SIG-M5 treated with dmso at 0.1 percent for 504 hours (cell line): ENCODE measurements around the gene NDUFS7.

Experiments used
- DNase-seq: peaks from one replicate; lab custom pipeline; 2025; ENCODE audit not compliant: unreplicated experiment; lab: John Stamatoyannopoulos, UW

Gene NDUFS7

DNA sequence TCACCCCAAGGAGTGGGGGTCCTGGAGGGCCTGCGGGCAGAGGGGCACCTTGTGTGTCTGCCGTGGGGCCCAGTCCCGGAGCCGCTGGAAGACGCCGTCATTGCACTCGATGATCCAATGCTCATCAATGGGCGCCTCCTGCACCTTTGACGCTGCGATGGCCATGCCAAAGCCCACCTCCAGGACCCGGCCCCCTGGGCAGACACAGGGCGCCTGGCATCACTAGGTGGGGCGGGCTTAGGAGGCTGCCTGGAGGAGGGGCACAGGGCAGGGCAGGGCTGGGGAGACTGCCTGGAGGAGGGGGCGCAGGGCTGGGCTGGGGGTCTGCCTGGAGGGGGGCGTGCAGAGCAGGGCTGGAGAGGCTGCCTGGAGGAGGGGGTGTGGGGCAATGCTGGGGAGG is 16.0 kb downstream of the NDUFS7 start:
- no peak for DNase-seq

DNA sequence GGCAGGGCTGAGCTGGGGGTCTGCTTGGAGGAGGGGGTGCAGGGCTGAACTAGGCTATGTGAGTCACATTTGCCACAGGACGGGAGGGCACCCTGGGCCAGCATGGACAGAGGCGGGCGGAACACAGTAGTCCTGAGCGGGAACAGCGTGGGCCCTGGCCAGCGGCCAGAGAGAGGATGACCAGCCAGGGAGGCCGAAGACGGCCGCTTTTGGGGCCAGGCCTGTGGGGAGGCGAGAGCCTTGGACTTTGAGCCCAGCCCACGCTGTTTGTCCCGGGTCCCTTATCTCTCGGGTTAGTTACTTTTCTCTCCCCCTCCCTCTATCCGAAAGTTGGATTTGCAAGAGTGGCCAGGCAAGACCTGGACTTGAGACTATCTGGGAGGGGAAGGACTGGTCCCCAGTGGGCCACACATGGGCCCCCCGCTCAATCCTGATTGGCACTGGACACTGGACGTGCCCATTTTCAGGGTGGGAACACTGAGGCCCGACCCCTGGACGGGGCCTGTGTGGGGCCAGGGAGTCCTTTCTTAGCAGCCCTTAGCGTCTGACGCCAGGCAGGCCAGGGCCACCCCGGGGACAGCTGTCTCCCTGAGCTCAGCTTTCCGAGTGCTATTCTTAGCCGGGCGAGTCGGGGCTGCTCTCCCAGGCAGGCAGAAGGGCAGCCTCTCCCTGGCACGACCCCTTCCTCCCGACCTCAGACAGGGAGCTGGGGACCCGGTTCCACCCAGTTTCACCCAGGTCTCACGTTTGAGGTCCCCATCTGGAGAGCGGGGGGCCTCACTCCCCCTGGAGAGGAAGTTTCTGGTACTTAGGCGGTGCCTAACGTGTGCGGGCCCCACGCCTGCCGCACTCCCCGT is 16.8 kb downstream of the NDUFS7 start:
- DNase-seq: no peak

DNA sequence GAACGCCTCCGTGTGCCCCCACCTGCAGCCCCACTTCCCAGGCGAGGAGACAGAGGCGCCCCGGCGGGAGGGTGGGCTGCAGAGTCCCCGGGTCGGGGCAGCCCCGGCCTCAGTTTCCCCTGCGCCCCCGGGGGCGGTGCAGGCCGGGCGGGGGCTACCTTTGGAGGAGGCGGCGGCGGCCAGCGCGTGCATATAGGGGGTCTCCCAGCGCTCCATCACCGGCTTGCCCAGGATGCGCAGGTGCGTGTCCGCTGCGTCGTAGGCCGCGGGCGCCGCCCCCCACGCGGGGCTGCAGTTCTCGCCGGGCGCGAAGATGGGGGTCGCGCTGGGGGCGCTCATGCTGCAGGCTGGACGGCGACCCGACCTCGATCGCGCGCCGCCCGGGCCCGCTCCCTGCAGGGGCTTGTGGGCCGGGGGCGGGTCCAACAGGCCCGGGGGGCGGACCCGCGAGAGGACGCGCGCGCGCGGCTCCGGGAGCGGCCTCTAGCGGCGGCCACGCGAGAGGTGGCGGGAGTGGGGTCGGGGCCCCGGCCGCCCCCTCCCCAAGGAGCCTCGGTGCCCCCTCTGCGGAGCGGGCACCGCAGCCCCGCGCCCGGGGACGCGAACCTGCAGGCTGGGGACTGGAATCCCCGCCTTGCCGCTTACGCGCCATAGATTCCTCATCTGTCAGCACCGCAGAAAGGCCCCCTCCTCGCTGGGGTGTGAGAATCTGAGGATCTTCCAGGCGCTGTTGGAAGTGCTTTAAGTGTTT is 17.6 kb downstream of the NDUFS7 start, which contains the start of gene GAMT:
Gene GAMT (minus strand): TSS at position 405 of the 751 bp plus-strand sequence. CDS start 66 bp downstream, at position 339.
- DNase-seq: no peak

DNA sequence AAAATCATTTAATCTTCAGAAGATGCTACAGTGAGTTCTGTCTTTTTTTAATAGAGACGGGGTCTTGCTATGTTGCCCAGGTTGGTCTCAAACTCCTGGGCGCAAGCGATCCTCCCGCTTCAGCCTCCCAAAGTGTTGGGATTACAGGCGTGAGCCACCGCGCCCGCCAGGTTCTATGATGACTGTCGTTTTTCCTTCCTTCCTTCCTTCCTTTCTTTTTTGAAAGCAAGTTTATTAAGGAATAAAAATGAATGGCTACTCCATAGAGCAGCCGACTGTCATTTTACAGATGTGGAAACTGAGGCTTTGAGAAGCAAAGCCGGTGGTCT is 18.1 kb downstream of the NDUFS7 start:
- DNase-seq: no peak

DNA sequence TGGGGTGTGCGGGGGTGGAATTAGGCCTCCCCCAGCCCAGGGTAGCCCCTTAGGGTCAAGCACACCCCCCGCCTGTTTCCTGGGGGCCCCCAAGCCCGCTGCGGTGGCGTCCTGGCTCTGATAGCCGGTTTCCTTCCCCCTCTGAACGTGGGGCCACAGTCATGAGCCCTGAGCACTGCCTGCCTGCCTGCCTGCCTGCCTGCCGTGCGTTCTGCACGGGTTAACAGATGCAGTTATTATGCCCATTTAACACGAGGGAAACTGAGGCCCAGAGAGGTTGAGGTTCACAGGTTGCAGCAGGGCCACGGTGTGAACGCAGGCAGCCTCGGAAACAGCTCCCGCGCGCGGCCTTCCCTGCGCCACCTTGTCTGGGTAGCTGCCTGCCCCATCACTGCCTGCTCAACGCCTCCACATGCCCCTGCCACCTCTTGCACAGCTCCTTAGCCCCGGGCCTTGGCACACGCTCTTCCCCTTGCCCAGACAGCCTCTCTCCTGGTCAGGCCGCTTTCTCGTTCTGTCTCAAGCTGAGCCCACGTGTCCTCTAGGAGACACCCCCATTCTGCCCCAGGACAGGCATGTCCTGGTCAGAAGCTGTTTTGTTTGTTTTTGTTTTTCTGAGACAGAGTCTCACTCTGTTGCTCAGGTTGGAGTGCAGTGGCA is 18.8 kb downstream of the NDUFS7 start:
- DNase-seq: no peak

DNA sequence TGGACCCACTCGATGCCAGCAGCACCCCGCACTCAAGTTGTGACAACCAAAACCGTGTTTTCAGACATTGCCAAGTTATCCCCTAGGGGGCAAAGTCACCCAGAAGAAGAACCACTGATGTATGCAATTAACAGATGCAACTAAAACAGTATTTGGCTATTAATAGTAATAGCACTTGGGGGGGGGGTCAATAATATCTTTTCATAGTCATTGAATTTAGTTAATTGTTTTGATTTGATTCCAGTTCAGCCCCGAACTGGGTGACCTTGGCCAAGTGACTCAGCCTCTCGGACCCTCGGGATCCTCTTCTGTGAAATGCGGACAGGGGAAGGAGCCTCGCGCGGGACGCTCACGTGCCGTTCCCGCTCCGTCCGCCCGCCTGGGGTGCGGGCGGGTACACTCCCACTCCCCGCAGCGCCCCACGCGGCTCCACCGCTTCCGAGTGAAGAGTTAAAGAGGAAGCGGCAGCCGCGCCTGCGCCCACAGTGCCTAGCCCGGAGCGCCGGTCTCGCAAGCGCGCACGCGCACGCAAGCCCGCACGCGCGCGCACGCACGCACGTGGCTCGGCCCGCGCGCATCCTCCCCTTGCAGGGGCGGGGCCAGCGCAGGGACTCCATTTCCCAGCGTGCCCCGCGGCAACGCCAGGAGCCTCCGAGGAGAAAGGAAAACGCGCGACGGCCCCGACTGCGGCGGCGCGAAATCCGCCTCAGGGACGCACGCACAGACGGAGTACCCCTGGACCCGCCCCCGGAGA is 23.2 kb downstream of the NDUFS7 start:
- peak; percentile 87 for DNase-seq

DNA sequence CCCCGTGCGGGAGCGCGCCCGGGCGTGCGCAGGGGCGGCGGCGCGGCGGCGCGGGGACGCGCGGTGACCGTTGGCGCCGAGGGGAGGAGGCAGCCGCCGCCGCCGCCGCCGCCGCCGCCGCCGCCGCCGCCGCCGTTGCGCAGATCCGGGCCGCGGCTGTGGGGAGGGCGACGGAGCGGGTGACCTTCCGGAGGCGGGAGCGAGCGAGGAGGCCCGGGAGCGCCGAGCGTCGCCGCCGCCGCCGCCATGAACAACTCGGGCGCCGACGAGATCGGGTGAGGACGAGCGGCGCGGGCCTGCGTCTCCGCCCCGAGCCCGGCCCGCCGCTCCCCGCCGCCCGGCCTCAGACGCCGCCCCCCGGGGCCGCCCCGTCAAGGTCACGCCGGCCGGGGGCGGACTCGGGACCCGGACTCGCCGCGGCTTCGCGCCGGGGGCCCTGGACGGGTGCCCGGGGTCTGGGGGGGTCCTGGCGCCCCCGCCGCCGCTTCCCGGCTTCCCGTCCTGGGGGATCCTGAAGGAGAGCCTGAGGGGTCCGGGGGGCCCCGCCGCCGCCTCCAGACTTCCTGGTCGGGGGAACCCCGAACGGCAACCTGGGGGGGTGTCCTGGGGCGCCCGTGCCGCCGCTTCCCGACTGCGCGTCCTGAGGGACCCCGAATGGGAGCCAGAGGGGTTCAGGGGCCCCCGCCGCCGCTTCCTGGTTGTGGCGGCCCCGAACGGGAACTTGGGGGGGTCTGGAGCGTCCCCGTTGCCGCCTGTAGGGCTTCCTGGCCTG is 24.0 kb downstream of the NDUFS7 start, which contains the start of gene DAZAP1:
Gene DAZAP1 (plus strand): TSS at position 59 of the 772 bp plus-strand sequence. CDS start 188 bp downstream, at position 247.
- DNase-seq: no peak

DNA sequence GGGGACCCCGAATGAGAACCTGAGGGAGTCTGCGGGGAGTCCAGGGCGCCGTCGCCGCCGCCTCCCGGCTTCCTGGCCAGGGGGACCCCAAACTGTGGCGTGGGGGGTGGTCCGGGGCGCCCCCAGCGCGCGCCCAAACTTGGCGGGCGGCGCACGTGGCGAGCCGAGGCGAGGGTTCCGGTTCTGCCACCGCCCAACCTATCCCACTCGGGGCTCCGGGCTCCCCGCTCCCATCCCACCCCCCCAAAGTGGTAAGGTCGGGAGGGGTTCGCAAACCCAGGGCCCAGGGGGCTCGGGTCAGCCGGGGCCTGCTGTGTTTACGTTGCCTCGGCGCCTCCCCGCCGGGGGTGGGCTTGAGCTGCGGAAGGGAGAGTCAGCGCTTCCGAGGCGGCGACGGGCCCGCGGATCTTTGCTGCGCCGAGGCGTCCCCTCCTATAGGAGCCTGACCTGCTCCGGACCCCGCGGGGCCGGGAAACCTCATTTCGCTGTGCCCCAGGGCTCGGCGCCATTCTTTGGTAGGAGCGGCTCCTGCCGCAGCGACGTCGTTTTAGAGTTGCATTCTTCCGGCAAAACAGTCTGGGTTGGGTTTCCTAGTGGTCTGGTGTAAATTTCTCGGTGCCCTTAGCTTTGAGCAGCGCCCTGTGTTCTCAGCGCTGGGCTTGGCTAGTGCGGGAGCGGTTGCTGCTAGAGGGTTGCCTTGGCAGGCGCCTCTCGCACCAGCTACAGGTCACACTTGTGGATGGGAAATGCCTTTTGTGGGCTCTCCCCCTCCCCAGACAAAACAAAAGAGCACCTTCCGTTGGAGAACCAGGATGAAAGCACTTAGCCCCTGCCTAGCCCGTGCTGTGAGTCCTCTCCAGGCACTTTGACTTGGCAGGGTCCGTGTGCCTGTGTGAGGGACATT is 24.8 kb downstream of the NDUFS7 start:
- DNase-seq: no peak

DNA sequence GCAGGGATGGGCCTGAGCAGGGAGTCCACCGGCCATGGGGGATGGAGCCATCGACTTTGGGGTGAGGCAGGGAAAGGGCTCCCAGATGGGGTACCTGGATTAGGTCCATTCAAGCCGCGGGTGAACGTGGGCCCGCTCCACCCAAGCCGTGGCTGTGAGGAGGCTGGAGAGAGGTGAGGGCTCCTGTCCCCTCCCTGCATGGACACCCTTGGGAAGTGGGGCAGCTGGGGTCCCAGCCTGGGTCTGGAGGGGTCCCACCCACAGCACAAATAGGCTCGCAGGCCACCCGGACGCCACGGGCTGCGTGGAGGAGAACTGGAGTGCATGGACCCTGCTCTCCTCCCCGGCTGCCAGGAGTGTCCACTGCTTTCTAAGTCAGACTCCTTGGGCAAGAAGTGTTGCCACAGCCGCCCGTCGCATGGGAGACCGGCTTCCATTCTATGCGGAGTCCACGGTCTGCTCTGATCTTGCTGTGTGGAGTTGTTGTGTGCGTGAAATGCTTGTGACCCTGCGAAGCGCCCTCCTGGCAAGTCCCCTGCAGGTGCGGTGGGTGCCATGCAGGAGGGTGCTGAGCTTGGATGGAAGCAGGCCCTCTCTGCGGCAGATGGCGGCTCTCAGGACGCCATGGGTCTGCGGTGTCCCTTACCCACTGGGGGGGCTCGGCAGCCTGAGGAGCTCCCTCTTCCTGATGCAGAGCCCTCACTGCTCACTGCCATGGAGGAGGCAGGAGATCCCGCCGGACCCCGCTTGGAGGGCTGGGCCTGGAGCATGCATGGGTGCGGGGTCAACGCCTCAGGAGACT is 25.7 kb downstream of the NDUFS7 start:
- DNase-seq: no peak

DNA sequence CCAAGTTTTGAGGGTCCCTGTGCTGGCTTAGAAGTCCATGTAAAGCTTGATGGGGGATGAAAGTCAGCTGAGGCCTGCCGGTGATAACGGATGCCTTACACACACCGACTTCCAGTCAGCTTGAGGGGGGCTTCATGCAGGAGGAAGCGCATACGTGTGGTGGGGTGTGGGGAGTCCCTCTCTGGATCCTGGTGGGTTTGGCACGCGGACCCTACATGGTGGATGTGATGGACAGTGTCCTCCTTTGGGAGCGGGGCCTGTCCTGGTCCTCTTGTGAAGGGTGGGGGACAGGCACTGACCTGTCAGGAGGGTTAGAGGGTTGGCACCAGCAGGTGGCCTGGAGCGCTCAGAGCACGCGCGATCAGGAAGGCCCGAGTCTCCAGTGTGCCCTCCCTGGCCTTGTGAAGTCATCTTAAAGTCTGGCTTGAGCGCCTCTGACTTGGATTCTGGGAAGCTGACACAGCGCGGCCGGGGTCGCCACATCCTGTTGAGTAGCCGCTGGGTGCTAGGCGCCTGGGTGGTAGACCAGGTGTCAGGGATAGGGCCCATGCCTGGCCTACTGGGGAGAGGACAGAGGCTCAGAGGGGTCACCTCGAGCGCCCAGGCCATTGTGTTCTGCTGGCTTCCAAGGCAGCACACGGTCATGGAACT is 26.6 kb downstream of the NDUFS7 start:
- DNase-seq: no peak

DNA sequence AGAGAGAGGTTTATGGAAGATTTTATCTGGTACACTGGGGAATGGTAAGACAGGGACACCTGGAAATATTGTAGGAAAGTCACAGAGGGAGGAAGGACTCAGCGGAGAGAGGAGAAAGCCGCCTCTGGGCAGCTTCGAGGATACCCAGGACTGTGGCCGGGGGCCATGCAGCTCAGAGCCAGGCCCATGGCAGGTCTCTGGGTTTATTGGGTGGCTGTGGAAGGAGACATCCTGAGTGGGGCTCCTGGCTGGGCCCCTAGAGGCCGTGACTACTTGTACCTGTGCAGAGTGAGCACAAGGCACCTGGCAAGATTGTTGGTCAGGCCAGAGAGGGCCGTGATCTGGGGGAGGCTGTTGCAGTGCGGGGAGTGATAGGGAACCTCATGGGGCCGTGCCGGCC is 27.1 kb downstream of the NDUFS7 start:
- no peak for DNase-seq

DNA sequence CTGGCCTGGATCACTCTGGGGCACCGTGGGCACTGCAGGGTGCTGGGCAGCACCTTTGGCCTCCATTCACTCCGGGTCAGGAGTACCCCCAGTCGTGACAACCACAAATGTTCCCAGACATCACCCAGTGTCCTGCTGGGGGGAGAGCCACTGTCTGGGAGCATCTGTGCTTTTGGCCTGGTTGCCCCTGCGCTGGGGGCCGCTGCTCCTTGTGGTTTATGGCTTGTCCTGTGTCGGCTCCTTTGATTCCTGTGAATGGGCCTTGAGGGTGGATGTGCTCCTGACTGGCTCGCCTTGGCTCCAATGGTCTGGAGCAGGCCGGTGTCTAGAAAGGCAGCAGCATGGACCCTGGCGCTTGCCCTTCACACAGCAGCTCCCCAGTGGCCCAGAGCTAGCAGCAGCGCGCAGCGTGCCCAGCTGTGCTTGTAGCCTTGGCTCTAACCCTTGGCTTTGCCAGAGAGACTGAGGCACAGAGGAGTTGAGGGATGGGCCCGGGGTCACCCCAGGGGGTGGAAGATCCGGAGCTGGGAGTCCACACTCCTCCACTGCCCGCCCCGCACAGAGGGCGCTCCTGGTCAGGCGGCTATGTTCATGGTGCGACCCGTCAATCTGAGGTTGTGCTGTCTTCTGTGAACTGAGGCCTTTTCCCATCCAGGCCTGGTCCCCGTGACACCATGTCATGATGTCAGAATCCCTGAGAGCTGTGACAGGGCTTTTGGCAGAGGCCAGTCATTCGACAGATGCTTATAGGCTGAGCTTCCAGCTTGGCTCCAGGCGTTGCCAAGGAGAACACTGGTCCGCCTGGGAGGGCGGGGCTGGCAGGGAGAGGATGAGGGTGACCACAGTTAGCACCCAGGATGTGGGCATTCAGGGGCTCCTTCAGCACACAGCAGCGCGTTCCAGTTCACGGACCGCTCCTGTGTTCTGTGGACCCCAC is 27.8 kb downstream of the NDUFS7 start:
- DNase-seq: no peak

DNA sequence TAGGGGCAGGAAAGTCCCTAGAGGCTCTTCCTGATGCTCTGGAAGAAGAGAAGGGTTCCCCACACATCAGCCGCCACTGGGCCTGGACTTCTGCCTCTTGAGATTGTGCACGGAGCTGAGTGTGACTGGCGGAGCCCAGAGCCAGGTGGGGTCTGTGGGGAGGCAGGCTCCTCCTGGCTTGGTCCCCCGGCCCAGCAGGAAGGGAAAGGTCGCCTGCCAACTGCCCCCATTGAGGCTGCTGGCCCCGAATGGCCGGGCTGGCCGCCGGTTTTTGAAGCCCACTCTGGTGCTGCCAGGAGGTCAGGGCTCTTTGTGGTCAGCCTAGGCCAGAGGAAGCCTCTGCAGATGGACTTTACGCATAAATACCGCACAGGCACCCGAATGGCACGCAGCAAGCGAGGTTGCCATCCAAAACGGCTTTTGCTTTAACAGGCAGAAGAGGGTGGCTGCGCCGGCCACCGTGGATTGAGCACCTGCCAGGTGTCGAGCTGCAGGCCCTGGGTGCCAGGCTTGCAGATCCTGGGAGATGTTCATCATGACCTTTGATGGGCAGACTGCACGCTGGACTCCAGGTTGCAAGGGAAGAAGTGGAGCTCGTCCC is 28.7 kb downstream of the NDUFS7 start:
- DNase-seq: no peak

DNA sequence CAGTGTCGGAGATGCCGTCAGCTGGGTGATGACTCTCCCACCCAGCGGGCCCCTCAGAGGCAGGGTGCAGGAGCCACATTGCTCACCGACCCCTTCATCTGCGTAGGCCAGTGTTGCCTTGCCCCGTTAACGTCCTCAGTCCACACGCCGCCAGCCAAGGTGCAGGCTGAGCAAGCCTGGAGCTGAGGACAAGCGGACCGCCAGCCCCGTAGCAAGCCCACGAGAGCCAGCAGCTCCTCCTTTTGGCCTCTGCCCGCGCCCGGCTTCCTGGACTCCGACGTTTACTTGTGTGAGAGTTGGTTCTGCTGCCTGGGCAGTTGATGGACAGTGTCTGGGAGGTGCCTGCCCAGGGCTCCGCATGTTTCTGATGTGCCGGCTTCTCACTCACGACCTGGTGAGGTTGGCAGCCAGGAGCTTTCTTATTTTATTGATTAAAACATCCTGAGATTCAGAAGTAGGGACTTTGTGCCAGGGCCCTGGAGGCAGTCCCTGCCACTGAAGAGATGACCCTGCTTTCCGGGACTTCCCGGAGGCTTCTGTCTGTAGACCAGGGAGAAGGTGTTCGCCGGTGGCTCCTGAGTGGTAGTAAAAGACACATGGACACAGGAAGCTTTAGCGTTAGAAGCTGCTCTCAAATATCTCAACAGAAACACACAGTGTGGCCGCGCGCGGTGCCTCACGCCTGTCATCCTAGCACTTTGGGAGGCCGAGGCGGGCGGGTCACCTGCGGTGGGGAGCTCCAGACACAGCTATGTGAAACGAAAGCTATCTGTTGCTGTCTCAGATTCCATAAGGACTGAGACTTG is 29.5 kb downstream of the NDUFS7 start:
- DNase-seq: no peak

DNA sequence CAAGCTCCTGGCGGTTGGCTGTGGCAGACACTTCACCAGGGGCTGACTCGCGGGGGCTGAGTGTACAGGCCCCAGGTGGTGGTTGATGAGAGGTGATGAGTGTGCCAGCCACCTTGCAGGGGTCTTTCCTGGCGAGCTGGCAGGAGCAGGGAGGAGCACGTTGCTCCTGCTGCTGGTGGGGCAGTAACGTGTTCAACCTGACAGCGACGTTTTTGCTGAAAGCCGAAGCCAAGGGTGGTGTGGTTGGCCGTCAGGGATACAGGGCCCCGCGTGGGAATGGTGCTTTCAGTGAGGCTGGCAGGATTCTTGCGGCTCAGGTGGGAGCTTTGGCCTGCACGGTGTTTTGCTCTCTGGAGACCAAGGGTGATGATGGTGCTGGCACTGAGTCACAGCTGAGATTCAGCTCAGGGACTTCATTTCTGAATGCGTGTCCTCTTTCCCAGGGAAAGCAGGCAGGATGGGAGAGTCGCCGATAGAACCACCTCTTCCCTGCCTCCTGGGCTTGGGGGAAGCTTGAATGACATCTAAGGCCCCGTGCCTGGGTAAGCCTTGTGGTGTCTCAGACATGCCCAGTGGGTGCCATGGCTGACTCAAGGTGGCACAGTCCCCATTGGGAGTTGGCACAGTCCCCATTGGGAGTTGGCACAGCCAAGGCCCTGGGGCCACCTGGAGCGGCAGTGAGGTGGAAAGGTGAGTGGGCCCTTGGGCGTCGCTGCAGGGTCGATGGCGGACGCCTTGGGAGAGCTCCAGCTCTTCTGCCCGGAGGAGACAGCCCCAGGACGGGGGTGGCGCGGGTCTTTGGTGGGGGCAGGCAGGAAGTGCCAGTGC is 32.5 kb downstream of the NDUFS7 start:
- no peak for DNase-seq
